ENCODE results near the gene RPS3A. TPM values are rescaled to one million over a fixed set of nuclear protein-coding genes. Genes with fewer than 3 reads are reported as not detected.

RPS3A gene
- total RNA-seq, 2 donors from 2014 or later = 1,734 to 2,285 TPM

GRCh38 chr4:151097759-151098158, 1.7 kb upstream of the RPS3A start:
- Histone ChIP-seq H3K27ac (no peak overlapping the region), H3K4me3 (no peak overlapping the region), H3K27me3 (no peaks in the 10 kb centered on the region), H3K36me3 (peaks cover 21% of the 10 kb centered on the region), H3K4me1 (peaks cover 0 to 21% of the 10 kb centered on the region in 2 donors), H3K9me3 (no peaks in the 10 kb centered on the region)
- no peak for DNase-seq (ENCODE audit: low spot score)
- no peak for TF ChIP-seq CTCF (IDR thresholded peaks at IDR 0.05)

- no peak for DNase-seq (ENCODE audit: low spot score)
- peaks cover 33% of the 10 kb centered on the region for H3K36me3 ChIP-seq
- peak overlapping the region; percentile 19 to 76 for H3K4me3 ChIP-seq
- peaks cover 0 to 21% of the 10 kb centered on the region in 2 donors for H3K4me1 ChIP-seq
- H3K27me3 ChIP-seq = no peaks in the 10 kb centered on the region
- peak overlapping the region; percentile 35 for H3K27ac ChIP-seq
- no peak for TF ChIP-seq CTCF (IDR thresholded peaks at IDR 0.05)
- no peaks in the 10 kb centered on the region for H3K9me3 ChIP-seq
These were observed 524 bp upstream of the RPS3A start for GRCh38 chr4:151098979-151099228.

GRCh38 chr4:151099976-151100417, 569 bp downstream of the RPS3A start:
- H3K4me3 ChIP-seq = peak overlapping the region; percentile 76 to 90
- H3K27ac ChIP-seq = peak overlapping the region; percentile 88 to 91
- no peak for DNase-seq (ENCODE audit: low spot score)
- no peak for TF ChIP-seq CTCF (IDR thresholded peaks at IDR 0.05)
- no peaks in the 10 kb centered on the region for H3K9me3 ChIP-seq
- peaks cover 43% of the 10 kb centered on the region for H3K36me3 ChIP-seq
- peaks cover 0 to 21% of the 10 kb centered on the region in 2 donors for H3K4me1 ChIP-seq
- H3K27me3 ChIP-seq = no peaks in the 10 kb centered on the region

GRCh38 chr4:151100531-151100930, 1.1 kb downstream of the RPS3A start:
- no peak for TF ChIP-seq CTCF (IDR thresholded peaks at IDR 0.05)
- Histone ChIP-seq H3K27ac (peak overlapping the region; percentile 88 to 91), H3K27me3 (no peaks in the 10 kb centered on the region), H3K36me3 (peaks cover 48% of the 10 kb centered on the region), H3K4me3 (peak overlapping the region; percentile 76 to 90), H3K9me3 (no peaks in the 10 kb centered on the region), H3K4me1 (peaks cover 0 to 21% of the 10 kb centered on the region in 2 donors)
- DNase-seq (ENCODE audit: low spot score) = no peak

- DNase-seq (ENCODE audit: low spot score) = no peak
- peaks cover 0 to 21% of the 10 kb centered on the region in 2 donors for H3K4me1 ChIP-seq
- no peaks in the 10 kb centered on the region for H3K9me3 ChIP-seq
- no peaks in the 10 kb centered on the region for H3K27me3 ChIP-seq
- H3K27ac ChIP-seq = no peak overlapping the region
- TF ChIP-seq CTCF (IDR thresholded peaks at IDR 0.05) = no peak
- H3K36me3 ChIP-seq = peaks cover 64% of the 10 kb centered on the region
- no peak overlapping the region for H3K4me3 ChIP-seq
These were observed 4.3 kb downstream of the RPS3A start for GRCh38 chr4:151103758-151104157.

- Histone ChIP-seq H3K4me3 (no peak overlapping the region), H3K27me3 (no peaks in the 10 kb centered on the region), H3K27ac (no peak overlapping the region), H3K36me3 (peaks cover 64% of the 10 kb centered on the region), H3K9me3 (no peaks in the 10 kb centered on the region), H3K4me1 (peaks cover 0 to 21% of the 10 kb centered on the region in 2 donors)
- no peak for TF ChIP-seq CTCF (IDR thresholded peaks at IDR 0.05)
- no peak for DNase-seq (ENCODE audit: low spot score)
These were observed 5.2 kb downstream of the RPS3A start for GRCh38 chr4:151104621-151105020.

Measured in right atrium auricular region (tissue), 2 donors.